ENCODE data around the gene STK11.

STK11 gene

DNA sequence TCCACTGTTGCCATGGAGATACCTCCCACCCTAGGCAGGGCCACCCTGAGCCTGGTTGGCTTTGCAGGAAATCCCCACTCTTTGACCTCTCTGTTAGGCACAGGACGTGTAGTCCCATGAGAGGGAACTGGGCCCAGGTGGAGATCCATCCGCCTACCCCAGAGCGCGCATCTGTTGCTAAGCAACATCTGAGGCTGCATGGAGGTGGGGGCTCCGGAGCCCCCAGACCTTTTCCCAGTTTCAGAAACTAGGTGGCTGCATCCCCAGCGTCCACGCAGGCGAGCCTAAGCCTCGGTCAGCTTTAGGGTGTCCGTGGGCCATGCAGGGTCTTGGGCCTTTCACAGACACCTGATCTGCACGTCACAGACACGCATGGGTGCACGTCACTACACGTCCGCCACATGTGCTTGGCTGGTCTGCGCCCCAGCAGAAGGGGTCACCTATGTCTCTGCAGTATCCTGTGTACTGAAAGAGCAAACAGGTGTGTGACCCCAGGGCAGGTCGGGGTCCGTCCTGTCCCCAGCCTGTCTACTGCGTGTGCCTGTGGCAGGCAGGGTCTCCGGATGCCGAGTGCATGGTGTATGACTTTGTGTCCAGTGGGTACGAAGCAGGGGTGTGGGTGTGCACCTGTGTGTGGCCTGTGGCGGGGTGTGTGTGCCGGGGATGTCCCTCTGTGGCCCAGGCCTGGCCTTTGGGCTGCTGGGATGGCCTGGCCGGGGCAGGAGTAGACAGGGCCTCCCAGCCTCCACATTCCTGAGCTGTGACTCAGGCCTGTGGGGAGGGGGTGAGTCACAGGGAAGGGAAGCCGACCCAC is 59.4 kb downstream of the STK11 start:
- no peak for DNase-seq

DNA sequence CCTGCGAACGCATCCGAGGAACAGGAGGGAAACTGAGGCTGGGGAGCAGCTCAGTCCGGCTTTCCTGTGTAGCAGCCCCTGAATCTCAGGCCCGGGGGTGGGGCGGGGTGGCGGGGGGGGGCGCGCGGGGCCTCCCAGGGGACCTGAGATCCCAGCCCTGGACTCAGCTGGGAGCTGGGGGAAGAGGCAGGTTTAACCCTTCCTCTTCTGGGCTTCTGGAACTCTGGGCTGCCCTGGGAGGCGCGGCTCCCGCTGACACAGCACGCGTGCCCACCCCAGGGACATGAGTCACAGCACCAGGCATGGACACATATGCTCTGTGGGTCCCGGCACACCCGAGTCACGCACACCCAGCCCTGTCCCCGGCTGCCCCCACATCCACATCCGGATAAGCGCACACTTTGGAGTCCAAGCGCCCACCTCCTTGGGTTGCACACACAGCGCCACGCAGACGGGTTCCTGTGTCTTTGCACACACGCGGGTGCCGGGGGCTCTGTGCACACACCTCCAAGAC is 60.1 kb downstream of the STK11 start:
- no peak for DNase-seq

- DNase-seq = no peak
Measured at GRCh38 chr19:1266129-1266915, 60.7 kb downstream of the STK11 start.

DNA sequence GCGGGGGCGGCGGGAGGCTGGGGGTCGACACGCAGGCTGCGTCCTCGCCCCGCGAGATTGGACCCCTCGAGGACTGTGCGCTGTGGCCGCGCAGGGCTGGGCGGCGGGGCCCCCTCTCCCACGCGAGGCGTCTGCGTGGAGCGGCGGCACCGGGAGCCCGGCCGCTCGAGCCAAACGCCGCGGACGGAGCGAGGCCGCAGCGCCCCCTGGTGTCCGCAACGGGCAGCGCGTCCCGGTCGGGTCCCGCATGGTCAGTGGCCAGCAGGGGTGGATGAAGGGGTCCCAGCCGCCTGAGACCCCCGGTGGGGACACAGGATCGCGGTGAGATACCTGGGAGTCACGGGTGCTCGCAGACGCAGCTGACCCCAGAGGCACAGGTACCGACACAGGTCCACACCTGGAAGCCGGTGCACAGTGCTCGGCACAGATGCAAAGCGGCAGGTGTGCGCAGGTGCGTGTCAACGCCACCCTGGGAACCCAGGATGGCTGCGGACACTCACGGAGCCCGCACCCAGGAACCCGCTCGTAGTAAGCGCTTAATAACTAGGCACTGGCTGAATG is 61.4 kb downstream of the STK11 start:
- no peak for DNase-seq

- no peak for DNase-seq
Measured at GRCh38 chr19:1267477-1268225, 62.1 kb downstream of the STK11 start.

DNA sequence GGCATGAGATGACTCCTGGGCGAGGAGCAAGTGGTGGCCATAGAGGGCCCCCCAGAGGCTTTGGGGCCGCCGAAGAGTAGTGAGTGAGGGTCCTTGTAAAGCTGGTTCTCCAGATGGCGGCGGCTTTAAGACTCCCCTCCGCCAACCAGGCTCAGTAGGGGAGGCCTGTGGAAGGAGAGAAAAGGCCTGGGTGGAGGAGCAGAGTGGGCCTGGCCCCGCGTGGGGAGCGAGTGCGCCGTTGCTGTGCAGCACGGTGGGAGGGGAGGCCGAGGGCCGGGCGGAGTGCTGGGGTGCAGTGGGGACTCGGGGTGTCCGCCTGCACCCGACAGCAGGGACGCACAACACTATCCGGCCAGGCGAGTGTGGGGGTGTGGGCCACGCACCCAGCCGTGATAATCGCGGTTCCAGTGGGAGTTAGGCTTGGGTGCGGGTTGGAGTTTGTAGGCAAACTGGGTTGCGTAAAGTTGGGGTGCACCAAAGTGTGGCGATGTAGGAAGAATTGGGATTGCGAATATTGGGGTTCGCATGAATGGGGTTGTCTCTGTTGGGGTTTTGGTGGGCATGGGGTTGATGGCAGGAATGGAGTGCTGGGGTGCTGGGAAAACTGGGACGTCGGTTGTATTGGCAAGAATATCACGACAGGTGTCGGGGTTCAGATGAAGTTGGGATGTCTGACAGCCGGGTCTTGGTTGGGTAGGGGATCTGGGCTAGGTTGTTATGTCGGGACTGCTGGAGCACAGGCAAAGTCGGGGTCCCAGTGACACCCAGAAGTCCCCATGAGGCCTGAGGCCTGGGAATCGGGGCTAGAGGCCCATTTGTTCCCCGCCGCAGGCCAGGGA is 62.9 kb downstream of the STK11 start:
- no peak for DNase-seq

- DNase-seq = peak; percentile 86
Measured at GRCh38 chr19:1269065-1269477, 63.5 kb downstream of the STK11 start, which contains the start of gene CIRBP. Gene CIRBP (plus strand): TSS chr19:1269332. CDS start chr19:1270934, 1,602 bp downstream.

- DNase-seq = peak; percentile 46
Measured at GRCh38 chr19:1269478-1270212, 64.1 kb downstream of the STK11 start.

GRCh38 chr19:1270213-1270853 is 64.8 kb downstream of the STK11 start:
- DNase-seq = no peak

DNA sequence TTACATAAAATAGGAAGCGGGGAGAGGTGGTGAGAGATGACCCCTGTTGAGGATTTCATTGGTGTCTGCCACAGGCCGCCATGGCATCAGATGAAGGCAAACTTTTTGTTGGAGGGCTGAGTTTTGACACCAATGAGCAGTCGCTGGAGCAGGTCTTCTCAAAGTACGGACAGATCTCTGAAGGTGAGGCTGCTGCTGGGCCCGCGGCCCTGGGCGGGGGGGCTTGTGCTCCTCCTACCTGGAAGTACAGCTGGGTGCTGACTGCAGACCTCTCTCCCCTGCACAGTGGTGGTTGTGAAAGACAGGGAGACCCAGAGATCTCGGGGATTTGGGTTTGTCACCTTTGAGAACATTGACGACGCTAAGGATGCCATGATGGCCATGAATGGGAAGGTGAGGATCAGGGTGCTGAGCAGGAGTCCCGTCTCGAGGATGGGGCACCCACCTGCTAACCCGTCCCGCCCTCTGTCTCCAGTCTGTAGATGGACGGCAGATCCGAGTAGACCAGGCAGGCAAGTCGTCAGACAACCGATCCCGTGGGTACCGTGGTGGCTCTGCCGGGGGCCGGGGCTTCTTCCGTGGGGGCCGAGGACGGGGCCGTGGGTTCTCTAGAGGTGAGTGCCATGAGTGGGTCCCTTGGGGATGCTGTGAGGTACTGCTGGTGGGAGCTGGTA is 65.4 kb downstream of the STK11 start:
- DNase-seq = no peak

DNA sequence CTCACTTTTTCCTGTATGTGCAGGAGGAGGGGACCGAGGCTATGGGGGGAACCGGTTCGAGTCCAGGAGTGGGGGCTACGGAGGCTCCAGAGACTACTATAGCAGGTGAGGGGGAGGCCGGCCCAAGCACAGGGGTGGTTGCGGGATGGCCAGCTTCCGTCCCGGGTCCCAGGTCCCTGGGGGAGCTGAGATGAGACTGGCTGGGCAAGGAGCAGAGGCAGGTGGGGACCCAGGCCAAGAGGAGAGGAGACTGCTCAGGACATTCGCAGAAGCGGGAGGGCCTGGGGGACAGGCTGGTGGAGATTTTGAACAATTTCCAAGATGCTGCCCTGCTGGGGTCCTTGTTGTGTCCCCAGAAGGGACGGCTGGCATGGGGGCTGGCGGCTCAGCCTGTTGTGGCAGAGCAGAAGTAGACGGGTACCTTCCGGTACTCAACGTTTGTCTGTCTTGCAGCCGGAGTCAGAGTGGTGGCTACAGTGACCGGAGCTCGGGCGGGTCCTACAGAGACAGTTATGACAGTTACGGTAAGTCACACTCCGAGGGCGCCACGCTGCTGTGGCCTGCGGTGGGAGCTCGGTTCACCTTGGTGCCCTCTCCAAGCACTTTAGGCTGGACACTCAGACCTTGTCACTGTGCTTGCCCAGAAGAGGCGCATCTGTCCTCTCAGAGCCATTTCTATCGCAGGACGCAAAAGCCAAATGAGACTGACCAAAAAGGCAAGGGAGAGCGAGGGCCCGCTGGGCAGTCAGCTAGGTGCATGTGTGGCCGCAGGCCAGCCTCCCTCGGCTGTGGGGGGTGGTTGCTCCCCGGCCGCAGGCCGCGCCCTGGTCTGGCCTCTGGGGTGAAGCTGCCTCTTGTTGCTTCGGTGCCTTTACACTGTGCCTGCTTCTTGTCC is 66.2 kb downstream of the STK11 start:
- DNase-seq = no peak

DNA sequence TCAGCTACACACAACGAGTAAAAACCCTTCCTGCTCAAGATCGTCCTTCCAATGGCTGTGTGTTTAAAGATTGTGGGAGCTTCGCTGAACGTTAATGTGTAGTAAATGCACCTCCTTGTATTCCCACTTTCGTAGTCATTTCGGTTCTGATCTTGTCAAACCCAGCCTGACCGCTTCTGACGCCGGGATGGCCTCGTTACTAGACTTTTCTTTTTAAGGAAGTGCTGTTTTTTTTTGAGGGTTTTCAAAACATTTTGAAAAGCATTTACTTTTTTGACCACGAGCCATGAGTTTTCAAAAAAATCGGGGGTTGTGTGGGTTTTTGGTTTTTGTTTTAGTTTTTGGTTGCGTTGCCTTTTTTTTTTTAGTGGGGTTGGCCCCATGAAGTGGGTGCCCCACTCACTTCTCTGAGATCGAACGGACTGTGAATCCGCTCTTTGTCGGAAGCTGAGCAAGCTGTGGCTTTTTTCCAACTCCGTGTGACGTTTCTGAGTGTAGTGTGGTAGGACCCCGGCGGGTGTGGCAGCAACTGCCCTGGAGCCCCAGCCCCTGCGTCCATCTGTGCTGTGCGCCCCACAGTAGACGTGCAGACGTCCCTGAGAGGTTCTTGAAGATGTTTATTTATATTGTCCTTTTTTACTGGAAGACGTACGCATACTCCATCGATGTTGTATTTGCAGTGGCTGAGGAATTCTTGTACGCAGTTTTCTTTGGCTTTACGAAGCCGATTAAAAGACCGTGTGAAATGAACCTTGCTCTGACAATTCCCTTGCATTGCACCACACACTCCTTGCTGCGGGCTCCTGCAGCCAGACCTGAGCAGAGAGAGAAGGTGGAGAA is 67.1 kb downstream of the STK11 start:
- no peak for DNase-seq

DNA sequence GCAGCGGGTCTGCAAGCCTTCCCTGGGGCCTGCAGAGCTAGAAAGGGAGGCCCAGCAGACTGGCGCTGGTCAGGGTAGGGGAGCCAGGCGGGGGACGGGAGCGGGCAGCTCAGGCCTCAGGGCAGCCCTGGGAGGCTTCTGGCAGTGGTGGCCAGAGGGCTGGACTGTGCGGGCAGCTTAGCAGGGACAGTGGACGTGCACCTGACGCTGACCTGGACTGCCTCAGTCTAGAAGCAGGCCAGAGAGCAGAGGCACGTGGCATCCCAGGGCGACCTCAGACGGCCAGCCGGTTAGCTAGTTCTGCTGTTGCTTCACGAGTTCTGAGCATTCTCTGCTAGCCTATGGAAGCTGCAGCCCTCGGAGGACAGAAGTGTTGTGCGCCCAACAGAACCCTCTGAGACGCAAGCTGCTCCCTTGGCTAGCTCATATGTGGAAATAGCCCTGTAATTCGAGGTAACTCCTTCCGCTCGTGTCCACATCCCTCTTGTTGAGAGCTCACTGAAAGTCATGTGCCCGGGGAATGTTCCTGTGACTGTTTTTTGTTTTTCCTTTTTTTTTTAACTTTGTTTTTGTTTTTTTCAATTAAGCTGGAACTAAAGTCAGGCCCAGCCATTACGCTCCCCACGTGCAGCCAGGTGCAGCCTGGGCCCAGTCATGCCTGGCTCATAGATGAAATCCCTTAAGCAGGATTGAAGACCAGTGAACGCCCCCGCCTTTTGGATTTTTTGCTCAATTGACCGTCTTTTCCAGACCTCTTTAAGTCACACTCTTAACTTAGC is 67.9 kb downstream of the STK11 start:
- DNase-seq = no peak

- no peak for DNase-seq
Measured at GRCh38 chr19:1274081-1274851, 68.7 kb downstream of the STK11 start.

DNA sequence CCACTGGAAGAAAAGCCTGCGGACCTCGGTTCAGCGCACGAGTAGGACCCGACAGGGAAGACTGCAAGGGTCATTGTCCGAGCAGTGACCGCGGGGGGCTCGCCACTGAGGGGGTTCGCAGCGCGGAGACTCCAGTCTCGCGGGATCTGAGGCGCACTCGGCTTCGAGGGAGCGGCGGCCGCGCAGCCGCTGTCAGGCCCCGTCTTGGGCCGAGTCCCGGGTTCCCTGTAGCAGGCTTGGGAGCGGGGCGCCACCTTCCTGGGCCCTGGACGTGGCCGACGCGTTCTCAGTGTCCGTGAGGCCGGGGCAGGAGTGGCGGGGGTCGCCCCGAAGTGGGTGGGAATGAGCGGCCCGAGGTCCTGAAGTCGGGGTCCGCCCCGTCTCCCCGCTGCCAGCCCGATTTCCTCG is 69.3 kb downstream of the STK11 start:
- DNase-seq = no peak

DNA sequence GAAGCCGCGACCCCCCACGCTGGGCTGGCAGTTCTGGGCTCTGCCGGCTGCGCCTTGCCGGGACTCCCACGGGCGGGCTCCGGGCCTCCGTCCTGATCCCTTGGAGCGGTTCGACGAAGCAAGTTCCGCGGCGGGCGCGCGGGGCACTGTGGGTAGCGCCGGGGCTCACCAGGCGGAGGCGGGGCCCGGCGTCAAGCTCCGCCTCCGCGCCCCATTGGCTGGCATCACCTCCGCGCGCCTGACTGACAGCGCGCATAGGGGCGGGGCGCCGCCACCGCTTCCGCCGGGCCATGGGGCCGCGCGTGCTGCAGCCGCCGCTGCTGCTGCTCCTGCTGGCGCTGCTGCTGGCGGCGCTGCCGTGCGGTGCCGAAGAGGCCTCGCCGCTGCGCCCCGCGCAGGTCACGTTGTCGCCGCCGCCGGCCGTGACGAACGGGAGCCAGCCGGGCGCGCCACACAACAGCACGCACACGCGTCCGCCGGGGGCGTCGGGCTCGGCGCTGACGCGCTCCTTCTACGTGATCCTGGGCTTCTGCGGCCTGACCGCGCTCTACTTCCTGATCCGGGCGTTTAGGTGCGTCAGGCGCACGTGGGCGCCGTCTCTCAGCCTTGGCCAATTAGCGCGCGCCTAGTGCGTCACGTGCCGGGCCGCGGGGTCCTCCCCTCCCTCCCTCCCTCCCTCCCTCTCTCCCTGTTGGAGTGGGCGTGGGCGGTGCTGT is 69.8 kb downstream of the STK11 start, which contains the start of gene FAM174C:
Gene FAM174C (plus strand): TSS at position 271 of the 716 bp plus-strand sequence. CDS start 20 bp downstream, at position 291.
- peak; percentile 80 for DNase-seq

Measured in NCI-H526 treated with DMSO at 0.1 percent for 48 hours (cell line).